ENCODE data around the gene NCOA1.

- TF ChIP-seq CTCF (IDR thresholded peaks at IDR 0.05; ENCODE audit: poor library complexity) (no peak), EZH2 (IDR thresholded peaks at IDR 0.05; ENCODE audit: borderline replicate concordance) (no peak), EZH2phosphoT487 (IDR thresholded peaks at IDR 0.05; ENCODE audit: low read depth, severe bottlenecking, unreplicated experiment) (no peak)
Measured at GRCh38 chr2:24683408-24683807, 192.4 kb downstream of the NCOA1 start.
